NCI-H446 treated with DMSO at 0.1 percent for 48 hours (cell line): ENCODE data around the gene CLEC16A.

Experiments
- DNase-seq: peaks from one replicate; lab custom pipeline; 2025; lab: John Stamatoyannopoulos, UW

The CLEC16A gene

DNA sequence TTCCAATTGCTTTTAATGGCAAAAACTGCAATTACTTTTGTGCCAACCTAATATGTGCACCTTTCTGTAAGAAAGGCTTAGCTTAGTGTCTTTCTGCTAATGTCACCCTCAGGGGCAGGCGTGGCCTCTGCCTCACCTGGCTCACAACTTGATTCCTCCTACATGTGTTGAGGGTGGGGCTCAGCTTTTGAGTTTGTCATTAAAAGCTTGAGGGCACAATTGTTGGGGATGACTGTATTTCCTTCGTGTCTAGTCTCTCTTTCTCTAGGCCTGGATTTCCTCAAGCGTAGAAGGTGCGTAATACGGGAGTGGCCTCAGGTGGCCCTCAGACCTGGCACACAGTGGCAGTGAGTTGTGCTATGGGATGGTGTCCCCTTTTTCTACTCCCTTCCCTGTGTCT lies 94.4 kb downstream of the CLEC16A start:
- no peak for DNase-seq

DNA sequence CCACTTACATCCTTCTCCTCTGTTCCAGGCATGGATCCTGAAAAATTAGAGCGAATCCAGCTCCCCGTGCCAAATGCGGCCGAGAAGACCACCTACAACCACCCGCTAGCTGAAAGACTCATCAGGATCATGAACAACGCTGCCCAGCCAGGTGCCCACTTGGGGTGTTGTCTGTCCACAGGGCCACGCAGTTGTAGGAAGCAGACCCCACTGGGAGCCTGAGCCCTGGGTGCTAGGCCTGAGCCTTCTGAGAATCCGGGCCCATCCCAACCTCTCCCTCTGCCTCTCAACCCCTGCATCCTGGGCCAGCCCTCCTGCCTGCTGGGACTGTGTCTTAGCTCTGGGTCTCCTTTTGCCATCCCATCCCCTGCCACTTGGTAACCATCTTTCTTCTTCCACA lies 95.4 kb downstream of the CLEC16A start:
- DNase-seq = no peak

DNA sequence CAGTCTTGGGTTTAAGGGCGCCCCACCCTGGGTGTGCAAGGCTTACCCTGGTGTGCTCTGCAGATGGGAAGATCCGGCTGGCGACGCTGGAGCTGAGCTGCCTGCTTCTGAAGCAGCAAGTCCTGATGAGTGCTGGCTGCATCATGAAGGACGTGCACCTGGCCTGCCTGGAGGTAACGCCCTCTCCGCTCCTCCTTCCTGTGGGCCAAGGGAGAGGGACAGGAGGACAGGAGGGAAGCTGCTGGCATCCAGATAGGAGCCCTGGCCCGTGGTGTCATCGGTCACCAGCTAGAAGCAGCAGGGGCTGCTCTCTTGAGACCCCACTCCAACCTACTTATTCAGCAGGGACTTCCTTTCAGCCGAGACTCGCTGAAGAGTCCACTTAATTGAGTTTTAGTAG lies 97.8 kb downstream of the CLEC16A start:
- DNase-seq = no peak

DNA sequence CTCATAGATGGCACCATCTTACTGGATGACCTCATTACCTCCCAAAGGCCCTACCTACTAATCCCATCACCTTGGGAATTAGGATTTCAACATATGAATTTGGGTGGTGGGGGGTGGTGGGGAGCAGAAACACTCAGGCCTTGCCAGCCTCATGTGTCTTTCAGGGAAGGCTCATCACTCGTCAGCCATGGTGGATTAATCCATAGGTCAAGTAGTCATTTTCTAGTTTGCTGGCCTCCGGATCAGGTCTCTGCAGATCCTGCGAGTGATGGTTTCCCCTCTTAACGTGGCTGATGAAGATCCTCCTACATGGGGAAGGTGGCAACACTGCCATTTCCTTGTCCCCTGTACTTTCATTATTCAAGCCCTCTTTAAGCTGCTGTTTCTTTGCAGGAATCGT lies 101.1 kb downstream of the CLEC16A start:
- DNase-seq = no peak

DNA sequence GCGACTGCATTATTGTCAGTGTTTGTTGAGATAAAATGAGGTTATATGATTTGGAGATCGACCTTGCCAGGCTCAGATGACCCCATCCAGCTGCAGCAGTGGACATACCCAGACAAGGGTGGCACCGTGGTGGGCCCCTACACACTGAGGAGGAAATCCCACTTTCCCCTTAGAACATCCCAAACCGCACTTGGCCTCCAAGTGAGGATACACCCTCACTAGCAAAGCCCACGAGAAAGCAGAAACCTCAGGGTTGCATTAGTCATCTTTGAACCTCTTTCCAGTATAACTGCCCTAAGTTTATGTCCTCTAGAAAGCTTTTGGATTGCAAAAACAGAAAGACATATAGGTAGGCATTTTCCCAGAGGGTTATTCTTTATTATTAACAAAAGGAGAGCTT lies 101.5 kb downstream of the CLEC16A start:
- no peak for DNase-seq

DNA sequence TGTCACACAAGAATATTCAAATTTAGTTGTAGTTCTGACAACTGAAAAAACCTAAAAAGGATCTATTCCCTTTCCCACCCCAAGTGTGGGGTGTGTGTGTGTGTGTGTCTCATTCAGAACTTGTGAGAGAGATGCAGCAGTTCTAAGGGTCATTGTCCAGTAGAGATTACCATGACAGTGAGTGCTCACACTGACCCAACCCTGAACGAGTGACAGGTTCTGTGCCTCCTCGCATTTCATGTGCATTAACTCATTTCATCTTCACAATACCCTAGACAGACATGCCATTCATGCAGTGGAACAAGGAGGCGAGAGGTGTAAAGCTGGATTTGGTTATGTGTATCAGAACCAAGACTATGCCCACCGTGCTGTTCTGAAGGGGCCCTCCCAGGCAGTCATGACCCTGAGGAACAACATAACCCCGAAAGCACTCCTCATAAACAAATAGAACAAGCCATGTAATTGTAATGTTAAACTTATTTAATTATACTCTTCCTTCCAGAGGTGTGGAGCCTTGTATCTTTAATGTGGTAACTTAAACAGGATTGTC lies 102.1 kb downstream of the CLEC16A start:
- no peak for DNase-seq

DNA sequence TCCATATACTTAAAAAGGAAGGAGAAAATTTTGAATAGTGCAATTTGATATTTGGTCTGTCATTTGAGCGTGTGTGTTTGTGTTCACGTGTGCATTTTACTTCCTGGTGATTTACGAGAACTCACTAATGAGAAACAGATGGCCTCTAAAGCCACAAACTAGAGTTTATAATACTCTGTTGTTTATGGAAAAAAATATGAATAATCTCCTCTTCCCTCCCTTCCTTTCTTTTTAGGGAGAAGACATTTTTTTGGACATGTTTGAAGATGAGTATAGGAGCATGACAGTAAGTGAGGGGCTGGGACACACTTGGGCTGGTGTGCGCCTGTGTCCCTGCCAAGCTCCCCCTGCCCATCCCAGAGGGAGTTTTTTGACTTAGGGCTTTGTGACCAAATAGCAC lies 102.7 kb downstream of the CLEC16A start:
- no peak for DNase-seq

DNA sequence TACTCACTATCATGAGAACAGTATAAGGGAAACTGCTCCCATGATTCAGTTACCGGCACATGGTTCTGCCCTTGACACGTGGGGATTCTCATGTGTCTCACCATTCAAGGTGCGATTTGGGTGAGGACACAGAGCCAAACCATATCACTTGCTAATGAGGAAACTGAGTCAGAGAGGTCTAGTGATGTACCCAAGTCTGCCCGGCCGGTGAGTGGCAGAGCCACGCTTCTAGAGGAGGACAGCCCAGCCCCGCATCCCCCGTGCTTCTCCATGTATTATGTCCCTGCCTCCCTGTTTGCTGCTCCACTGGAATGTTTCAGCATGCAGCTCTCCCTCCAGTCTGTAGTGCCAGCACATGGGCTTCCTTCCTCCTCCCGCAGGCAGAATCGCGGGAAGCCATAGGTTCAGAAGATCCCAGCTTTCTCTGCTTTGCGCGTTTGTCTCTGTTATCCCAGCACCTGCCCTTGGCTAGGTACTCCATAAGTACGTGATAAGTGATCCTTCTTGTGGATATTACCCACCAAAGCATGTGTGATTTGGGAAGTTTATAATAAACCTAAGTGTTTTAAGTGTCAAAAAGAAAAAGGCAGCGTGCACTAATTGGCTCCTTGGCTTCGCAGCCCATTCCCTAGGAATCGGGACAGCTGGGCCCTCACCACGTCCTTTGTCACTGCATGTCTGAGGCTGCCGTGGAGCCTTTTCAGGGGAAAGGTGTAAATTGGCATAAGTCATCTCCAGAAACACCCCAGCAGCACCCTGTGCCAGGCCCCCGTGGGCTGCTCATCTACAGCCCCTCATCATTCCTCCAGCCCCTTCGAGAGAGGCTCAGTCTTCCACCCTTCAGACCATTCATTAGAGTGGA lies 103.8 kb downstream of the CLEC16A start:
- DNase-seq = no peak

DNA sequence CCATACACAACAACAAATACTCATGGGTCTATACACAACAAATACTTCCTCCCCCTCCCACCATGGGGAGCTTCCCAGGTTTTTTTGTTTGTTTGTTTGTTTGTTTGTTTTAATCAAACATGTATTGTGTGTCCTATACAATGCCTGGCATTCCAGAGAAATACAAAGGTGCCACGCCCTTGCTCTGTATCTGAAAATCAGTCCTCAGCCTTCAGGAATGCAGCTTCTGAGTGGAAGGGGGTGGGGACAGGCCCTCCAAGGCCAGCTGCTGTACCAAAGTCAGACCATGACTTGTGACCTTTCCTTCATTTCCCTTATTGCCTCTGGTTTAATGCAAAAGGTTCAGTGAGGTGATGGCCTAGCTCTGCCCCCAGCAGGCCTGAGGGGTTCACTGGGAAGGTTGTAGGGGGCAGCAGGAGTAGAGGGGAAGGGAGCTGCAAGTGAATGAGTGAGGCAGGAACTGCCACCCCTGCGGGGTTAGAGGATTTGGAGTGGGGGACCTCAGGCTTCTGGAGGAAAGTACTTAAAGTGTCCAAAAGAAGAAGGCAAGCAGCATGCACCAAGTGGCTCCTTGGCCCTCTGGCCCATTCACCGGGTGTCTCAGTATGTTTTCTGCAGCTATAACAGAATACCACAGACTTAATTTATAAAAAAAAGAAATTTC lies 105.2 kb downstream of the CLEC16A start:
- DNase-seq = no peak

DNA sequence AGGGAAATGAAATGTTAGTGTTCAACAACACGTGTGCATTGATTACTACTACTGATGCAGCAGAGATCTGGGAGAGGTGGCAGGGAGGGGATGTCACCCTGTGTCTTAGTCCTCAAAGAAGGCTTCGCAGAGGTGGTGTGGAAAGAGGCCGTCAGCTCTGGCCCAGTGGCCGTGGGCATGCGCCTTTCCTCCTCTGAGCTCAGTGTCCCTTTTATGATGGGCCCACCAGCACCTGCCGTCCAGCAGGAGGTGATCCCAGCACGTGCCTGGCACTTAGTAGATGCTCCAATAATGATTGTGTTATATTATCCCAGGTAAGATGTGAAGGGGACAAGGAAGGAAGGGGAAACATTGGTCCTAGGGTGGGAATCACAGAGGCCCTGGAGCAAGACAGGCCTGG lies 106.2 kb downstream of the CLEC16A start:
- no peak for DNase-seq

DNA sequence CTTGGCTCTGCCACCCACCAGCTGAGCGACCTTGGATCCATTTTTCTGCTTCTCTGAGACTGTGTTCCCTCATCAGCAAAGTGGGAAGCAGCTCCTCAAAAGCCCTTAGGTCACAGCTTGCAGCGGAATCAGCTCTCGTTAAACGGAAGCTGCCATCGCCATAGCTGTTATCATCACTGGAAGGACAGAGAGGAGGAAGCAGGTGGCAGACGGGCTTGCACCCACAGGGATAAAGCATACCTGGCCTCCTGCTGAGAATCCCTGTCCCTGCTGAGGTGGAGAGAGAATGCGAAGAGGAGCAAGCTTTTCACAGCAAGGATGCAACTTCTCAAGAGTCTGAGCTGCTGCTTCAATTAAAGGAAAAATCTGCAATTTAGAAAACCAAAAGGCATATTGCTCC lies 106.6 kb downstream of the CLEC16A start:
- no peak for DNase-seq

DNA sequence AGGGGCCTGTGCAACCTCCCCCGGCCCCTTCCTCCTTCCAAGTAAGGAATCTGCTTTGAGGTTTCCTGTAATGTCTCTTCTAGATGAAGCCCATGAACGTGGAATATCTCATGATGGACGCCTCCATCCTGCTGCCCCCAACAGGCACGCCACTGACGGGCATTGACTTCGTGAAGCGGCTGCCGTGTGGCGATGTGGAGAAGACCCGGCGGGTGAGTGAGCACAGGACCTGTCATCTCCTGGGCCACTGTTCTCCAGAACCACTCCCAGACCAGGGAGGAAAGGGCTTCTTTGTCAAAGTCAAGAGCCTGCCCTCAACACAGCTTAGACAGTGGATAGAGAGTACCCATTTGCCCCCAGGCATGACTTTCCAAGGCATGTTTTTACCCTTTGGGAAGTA lies 107.1 kb downstream of the CLEC16A start:
- DNase-seq = no peak

DNA sequence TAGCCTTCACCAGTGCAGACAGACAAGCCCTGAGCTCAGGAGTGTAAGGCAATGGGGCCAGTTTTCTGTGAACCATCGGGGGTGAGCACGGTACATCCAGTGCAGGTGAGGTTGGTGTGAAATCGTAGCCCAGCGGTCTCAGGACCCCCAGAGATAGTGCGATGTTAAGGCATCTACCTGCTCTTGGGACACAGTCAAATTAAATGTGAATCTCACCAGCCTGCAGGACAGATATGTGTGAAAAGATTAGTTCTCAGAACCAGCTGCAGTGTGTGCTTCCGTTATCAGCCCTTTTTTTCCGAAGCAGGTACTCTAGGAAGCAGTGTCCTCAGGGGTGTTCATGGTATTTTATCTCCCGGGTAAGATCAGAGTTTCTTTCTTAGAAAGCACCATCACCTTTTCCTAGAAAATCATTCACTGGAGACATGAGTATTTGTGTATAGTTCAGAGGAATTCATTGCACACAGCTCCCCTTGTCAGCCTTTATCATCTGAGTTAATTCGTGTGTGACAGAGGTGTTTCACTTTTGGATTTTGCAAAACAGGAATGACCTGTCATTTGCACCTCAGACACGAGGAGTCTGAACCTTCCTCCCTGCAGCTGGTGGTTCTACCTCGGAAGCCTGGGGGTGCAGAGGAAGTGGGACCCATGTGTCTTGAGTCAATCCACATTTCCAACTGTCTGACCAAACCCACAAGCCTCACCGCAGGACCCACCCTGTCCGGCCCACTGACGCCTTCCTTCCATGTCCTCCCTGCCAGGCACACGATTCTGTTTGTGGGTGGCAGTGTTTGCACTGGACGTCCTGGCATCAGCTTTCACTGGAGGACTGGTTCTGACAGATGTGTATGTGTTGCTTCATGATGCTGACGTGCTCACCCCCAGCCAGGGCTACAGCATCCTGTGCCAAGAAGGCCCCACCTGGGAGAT lies 107.8 kb downstream of the CLEC16A start:
- no peak for DNase-seq

DNA sequence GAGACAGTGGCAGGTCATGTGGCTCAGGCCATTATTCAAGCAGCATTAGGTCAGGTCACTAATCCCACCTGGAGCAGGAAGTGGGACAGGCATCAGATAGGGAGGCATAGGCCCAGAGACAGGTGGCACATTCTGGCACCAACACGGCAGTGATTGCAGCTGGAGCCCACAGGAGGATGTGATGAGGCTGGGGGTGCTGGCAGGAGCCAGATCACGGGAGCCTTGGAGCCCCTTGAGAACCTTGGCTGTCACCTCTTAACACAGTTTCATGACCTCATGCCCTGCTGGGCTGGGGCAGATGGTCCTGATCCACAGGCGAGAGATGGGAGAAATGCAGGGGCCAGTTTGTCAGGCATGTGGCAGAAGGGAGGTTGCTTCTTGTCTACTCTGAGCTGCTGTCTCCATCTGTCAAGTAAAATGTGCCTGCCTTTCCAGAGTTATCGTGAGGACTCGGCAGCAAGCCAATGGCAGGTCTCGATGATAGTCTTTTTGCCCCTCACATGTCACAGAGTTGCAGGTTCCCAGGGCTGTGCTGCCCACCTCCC lies 109.6 kb downstream of the CLEC16A start:
- DNase-seq = peak; percentile 75

DNA sequence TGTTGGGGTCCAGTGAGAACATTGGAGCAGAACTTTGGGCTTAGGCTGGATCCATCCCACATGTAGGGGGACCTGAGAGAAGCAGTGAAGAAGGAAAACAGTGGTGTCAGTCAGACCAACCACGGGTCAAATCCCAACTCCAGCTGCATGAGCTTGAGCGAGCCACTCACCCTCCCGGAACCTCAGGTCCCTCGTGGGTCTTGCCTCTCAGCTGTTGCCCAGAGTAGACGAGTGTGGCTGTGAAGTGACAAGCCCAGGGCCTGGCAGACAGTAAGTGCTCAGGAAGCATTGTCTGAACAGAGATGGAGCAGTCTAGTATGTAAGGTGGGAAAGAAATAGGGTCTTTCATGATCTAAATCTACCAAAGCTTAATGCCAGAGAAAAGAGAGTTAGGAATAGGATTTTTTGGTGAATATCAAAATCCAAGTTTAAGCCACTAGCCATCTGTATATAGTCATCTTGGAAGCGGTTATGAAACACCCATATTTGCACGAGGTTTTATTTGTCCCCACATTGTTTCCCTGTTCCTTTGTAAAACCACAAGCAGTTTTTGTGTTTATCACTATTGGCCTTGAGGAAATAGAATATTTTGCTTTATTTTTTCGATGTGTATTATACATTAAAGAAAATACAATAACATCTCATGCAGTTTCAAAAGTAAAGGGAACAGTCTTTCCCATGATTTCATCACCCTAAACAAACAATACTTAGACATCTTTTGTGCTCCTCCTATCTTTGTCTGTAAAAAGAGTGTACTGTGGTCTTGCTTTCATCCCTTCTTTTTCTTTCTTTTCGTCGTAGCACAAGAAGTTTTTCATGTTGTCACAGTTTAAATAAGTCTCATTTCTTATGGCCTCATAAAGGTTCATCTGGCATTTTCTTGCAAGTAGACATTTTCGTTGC lies 112.0 kb downstream of the CLEC16A start:
- no peak for DNase-seq

DNA sequence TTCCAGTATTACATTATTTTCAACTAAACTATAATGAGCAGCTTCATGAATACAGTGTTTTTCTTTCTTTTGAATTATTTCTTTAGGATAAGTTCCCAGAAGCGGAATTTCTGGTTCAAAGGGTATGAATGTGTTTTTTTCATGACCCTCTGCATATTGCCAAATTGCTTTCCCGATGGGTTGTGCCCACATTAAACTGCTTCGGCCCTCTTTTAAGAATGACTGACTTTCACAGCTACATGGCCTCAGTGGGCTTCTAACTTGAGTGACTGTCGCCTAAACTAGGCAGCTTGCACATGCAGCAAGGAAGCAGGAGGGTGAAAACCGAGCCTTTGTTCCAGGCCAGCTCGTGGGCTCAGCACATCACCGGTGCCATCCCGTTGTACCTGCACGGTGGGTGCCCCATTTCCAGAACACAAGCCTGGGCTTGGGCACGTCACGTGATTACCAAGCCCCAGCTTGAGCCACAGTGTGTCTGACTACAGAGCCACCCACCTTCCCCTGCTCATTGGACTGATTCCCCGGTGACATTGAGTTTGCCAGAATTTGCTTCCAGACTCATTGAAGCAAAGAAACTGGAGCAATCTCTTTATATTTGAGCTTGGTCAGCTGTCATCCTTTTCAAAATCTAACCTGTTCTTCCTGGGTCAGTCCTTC lies 112.8 kb downstream of the CLEC16A start:
- peak; percentile 19 for DNase-seq

DNA sequence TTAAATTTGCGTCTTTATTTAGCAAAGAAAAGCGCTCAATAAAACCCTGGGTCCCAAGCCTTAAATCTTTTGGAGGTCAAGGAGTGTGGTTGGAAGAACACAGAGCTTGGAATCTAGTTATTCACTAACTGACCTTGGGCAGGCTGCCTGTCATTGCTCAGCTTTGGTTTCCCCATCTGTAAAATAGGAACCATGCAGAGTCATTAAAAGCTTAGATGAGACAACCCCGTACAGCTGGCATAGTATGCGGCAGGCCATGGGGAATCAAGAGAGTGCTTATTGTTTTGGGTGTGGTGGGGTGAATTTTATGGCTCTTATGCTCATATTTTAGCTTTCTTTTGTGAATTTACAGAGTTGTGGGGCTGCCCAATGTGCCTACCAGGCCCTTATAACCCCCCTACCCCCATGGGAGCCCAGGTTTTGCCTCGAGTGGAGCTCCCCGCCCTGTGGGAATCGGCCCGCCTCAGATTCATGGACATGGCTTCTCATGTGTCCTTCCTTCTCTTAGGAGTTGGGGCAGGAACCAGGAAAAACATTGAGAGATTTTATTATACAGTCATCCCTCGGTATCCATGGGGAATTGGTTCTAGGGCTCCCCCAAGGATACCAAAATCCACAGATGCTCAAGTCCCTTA lies 113.5 kb downstream of the CLEC16A start:
- DNase-seq = peak; percentile 7

DNA sequence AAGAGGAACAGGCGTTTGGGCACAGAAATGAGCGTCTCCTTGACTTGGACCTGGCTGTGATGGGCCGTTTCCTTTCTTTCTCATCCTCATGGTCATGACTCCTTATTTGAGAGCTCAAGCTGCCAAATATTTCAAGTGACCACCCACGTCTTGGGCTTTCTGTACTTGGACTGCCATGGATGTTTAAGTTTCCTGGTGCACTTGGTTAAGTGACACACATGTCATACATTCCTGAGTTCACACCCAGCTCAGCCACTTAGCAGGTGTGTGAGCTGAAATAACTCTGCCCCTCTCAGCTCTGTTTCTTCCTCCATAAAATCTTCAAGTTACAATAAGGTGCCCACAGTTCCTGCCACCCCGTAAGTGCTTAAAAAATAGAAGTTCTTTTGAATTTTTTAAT lies 114.5 kb downstream of the CLEC16A start:
- DNase-seq = no peak

DNA sequence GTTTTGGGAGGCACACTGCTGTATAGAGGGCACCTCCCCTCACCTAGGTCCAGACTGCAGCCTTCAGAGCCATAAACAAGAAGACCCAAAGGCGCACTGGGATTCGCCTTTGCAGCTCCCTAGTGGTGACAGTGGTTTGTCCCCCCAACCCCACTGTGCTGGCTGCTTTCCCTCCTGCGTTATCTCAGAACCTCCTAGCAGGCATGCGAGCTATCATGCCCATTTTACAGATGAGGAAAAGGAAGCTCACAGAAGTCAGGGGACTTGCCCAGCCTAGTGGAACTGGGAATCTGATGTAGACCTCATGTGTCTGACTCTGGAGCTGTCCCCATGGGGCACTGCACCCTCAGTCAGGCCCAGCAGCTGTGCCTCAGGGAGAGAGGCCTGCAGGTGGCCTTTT lies 115.2 kb downstream of the CLEC16A start:
- DNase-seq = no peak

DNA sequence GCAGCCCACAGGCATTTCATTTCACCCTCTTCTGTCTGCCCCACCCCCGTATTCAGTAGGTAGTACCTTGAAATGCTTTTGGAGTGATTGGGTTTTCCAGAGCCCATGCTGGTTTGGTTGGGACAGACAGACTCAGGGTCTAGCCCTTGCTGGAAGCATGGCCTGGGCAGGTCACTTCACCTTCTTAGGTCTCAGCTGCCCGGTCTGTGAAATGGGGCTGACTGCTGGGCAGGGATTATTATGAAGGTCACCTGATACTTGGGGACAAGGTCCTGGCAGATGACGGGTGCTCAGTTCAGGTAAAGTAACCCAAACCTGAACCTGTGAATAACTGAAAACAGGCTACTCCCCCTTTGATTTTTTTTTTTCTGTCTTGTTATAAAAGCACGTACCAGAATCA lies 116.0 kb downstream of the CLEC16A start:
- no peak for DNase-seq
